Measurements from ENCODE around the gene AIMP1. TPM values are rescaled to one million over a fixed set of nuclear protein-coding genes. Genes with fewer than 3 reads are reported as not detected.
"Not testable (repeated sequence)": the region's sequence is repeated elsewhere in the genome, so short reads cannot be mapped to it uniquely, and the experiment has no call there.

AIMP1 gene
- total RNA-seq, 1 donor from 2014 or later, result 17.3 TPM

DNA sequence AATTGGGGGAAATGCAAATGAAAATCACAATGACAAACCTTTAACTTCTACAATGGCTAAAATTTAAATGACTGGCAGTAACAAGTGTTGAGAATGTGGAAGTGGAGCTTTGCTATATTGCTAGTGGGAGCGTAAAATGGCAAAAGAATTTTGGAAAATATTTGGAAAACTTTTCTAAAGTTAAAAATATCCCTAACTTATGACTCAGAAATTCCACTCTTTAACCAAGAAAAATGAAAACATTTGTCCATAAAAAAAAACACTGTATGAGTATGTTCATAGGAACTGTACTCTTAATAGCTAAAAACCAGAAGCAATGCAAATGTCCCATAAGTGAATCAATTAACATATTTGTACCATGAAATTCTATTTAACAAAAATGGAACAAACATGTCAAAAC is 4.0 kb upstream of the AIMP1 start:
- DNase-seq (ENCODE audit: extremely low read depth, low read depth, low spot score), result no peak

DNA sequence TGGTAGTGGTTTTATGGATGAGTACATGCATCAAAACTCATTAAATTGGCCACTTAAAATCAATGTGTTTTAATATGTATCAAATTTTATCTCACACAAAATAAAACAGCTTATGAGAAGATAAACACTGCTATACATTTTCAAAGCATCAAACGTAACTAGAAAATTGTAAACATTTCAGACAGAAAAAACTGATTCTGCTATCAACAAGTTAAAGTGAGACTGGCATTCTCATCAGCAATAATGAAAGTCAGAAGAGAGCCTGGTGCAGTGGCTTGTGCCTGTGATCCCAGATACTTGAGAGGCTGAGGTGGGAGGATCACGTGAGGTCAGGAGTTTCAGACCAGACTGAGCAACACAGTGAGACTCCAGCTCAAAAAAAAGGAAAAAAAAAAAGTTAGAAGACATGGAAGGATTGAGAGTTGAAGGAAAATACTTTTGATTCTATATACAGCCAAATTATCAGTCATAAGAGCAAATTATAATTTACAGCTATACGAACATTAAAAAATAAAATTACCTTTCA is 3.3 kb upstream of the AIMP1 start:
- no peak for DNase-seq (ENCODE audit: extremely low read depth, low read depth, low spot score)

DNA sequence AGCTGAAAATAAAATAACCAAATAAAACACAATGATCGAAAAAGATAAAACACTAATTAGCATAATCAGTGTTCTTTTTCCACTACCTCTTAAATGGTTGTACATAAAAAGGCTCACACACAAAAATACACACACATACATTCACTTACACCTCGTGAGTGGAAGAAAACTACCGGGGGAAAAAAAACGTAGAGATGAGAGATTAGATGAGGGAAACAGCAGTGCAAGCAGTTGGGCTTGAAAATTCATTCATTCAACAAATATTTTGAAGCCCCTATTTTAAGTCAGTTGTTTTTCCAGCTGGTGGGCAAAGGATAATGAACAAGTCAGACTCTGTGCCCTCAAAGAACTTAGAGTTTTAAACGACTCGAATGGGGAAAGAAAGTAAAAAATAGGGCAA is 1.4 kb upstream of the AIMP1 start:
- no peak for DNase-seq (ENCODE audit: extremely low read depth, low read depth, low spot score)

DNA sequence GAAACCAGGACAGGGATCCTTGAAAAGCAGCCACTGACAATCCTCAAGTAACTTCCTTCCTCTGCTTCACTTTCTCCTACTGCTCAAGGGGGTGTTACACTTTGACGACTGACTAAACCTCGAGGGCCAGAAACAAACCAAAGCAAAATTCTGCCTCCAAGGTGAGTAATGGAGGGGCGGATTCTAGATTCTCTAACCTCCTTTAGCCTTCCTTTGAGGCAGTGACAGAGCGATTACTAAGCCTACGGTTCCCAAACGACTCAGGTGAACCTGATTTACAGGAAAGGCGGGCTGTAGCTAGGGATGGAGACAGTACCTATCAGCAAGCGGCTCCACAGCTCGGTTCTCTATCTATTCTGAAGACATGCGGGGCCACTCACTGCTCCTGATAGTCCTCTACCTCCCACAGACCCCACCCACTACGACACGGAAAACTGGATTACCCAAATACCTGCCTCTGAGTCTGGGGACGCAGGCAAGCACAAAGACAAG is 828 bp upstream of the AIMP1 start:
- no peak for DNase-seq (ENCODE audit: extremely low read depth, low read depth, low spot score)

DNA sequence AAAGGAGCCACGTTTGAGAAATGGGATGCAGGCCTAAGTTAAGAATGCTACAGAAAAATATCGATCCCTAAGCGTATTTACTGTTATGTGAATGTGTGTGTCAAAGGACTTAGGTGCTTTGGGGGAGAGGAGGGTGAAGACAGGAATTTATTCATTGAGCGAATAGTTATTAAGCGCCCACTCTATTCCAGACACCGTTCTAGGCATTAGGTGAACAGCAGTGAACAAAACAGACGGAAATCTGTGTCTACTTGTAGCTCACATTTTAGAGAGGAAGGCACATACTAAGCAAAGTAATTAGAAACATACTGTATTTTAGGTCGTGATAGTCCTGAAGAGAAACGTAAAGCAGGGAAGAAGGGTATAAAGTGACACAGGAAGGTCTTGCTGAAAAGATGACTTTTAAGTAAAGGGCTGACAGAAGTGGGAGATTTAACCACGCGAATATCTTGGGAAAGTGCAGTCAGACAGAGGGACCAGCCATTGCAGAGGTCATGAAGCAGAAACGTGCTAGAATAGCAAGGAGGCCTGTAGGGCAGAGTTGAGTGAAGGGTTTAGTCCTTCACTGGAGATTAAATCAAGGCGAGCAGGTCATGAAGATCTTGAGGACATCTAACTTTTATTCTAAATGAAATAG is 541 bp downstream of the AIMP1 start:
- no peak for DNase-seq (ENCODE audit: extremely low read depth, low read depth, low spot score)

DNA sequence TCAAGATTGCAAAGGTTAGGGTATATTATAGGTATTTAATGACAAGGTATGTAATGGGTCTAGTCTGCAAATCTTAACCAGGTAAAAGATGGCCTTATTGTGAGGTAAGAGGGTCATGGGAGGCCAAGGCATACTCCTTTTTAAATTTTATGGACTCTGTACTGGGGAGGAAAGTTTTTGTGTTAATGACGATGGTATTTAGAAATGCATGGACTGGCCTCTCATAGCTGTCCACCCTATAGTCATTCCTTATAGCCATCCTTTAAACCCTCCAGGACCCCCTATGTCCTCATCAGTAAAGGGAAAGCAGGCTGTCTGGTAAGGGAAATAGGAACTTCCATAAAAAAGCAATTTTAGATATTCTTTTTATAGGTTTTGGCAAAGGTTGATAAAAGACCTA is 1.5 kb downstream of the AIMP1 start:
- no peak for DNase-seq (ENCODE audit: extremely low read depth, low read depth, low spot score)

DNA sequence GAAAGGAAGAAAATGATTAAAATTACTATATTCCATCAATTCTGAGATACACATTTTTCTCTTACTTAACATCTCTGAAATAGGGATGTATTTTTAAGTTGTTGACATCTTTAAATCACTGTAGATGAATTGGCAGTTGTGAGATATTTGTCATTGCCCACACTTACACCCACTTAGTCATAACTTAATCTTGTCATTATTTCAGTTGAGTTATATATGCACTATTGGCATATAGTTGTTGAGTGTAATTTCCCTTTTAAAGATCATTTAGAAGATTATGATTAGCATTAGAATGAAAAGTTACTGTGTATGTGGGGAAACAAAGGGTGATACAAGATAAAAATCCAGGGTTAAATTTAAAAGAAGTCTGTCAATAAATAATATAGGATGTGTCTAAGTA is 2.2 kb downstream of the AIMP1 start:
- DNase-seq (ENCODE audit: extremely low read depth, low read depth, low spot score), result no peak

DNA sequence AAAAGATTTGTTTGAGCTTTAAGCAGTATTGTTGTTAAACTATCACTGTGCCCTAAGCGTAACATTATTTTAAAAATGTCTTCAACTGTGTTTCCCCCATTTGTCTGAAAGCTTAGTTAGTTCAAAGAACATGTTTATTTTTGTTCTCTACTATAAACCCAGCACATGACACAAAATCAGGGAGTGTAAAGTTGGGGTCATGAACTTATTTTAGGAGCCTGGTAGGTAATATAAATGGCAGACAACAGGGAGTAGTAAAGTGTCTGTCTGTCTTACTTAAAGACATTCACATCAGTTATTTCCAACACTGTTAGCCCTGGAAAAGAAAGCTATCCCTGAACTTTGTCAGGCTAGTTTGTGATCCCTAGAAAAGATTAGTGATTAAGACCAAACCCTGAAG is 3.9 kb downstream of the AIMP1 start:
- DNase-seq (ENCODE audit: extremely low read depth, low read depth, low spot score), result no peak

DNA sequence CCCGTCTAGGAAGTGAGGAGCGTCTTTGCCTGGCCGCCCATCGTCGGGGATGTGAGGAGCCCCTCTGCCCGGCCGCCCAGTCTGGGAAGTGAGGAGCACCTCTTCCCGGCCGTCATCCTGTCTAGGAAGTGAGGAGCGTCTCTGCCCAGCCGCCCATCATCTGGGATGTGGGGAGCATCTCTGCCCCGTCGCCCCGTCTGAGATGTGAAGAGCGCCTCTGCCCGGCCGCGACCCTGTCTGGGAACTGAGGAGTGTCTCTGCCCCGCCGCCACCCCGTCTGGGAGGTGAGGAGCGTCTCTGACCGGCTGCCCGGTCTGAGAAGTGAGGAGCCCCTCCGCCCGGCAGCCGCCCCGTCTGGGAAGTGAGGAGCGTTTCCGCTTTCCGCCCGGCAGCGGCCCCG is 4.8 kb downstream of the AIMP1 start:
- DNase-seq (ENCODE audit: extremely low read depth, low read depth, low spot score), result not testable (repeated sequence)

DNA sequence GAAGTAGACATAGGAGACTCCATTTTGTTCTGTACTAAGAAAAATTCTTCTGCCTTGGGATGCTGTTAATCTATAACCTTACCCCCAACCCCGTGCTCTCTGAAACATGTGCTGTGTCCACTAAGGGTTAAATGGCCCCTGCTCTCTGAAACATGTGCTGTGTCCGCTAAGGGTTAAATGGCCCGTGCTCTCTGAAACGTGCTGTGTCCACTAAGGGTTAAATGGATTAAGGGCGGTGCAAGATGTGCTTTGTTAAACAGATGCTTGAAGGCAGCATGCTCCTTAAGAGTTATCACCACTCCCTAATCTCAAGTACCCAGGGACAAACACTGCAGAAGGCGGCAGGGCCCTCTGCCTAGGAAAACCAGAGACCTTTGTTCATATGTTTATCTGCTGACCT is 5.5 kb downstream of the AIMP1 start:
- DNase-seq (ENCODE audit: extremely low read depth, low read depth, low spot score), result not testable (repeated sequence)

DNA sequence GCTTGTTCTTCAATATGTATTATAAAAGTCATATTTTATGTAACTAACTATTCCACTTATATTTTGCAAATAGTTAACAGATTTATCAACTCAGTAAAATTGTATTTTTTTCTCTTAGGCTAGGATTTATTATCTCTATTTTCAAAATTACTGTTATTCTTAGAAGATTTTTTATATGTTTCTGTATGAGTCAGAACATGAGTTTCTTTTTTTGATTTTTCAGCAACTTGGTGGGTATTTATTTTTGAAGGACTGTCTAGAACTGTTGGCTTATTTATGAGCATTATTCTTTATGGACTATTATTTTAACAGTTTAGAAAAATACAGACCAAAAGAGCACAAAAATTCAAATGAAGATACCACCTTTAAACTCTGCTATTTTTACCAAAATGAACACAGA is 6.8 kb downstream of the AIMP1 start:
- DNase-seq (ENCODE audit: extremely low read depth, low read depth, low spot score), result no peak

DNA sequence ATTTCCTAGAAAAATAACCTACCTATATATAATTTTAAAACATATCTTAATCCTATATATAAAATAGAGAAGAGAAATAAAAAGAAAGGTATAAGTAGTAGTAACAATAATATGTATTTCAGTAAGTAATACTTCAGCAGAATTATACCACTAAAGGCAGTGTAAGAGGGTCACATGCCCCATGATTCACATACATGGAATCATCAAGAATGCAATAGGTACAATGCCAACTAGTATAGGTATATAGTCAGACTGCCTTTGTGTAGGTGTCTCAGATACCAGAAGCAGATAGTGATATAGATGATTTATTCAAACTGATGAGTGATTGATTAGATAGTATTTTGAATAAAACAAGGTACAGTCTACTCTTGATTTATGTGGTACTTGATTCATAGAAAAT is 9.4 kb downstream of the AIMP1 start:
- DNase-seq (ENCODE audit: extremely low read depth, low read depth, low spot score), result no peak

DNA sequence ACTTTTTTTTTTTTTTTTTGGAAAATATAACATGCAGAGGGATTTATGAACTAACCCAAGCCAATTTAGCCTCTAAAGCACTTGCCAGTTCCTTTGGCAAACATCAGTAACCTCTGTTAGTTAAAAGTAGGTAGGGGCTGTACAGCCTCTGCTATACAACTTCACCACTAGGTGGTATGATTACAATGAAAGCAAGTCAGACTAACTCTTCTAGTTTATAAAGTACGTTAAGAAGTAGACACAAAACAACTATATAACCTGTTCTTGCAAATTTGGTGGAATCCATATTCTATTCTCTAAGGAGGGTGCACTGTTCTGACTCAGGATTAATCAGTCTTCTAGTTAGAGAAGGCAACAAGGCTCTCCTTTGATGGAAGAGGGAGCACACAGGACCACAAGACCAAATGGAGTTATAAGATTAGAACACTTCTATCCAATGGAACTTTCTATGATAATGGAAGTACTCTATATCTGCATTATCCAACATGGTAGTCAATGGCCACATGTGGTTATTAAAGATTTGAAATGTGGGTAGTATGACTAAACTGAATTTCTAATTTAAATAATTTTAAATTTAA is 12.8 kb downstream of the AIMP1 start:
- no peak for DNase-seq (ENCODE audit: extremely low read depth, low read depth, low spot score)

DNA sequence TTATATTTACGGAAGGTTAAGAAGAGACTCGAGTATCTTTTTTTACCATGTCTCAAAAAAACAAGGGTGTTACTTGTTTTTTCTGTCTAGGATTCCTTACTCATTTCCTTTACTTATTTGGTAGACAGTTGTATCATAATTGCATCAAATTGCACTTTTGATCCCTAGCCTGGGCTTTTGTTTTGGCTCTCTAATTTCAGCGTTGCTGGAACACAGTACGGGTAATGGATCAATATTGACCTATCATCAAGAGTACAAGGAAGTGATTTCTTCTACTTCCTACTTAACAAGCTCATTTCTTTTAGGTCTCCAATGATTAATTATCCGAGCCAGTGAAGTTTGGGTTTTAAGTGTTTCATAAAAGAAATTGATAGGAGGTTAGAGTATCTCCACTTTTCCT is 16.8 kb downstream of the AIMP1 start:
- DNase-seq (ENCODE audit: extremely low read depth, low read depth, low spot score), result no peak

DNA sequence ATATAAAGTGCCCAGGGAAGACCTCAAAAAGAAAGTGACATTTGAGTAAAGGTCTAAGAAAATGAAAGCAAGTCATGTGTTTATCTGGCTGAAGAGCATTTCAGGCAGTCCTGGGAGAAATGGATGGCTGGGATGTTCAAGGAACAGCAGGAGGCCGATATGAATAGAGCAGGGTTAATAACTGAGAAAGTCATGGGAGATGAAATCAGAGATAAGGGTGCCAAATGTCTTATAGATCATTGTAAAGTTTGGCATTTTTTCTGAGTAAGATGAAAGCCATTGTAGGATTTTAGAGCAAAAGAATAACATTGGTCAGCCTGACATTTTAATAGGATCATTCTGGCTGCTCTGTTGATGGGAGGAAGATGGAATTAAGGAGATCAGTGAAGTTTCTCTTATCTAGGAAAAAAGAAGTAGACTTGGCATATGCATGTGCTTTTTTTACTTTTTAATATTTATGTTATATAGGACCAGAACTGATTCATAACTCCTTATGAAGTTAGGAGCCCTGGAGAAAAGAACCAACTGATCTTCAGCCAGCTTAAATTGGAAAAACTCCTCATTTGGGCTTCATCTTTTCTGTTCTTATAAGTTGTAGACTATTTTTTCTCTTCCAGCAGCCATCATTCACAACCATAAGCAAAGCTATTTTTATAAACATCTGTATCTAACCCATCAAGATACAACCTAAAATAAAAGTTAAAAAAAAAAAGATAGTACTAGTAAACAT is 18.6 kb downstream of the AIMP1 start:
- no peak for DNase-seq (ENCODE audit: extremely low read depth, low read depth, low spot score)

DNA sequence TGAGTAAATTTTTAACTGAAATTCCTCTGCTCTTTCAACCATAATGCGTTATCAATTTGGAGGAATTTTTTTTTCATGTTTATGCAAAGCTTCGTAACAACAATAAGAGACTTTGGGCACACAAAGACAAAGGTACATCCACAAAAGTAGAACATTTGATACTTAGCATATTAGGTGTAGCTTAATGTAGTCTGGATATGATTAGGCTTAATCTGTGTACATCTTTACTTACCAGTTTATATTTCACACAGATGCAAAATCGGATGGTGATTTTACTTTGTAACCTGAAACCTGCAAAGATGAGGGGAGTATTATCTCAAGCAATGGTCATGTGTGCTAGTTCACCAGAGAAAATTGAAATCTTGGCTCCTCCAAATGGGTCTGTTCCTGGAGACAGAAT is 20.3 kb downstream of the AIMP1 start:
- no peak for DNase-seq (ENCODE audit: extremely low read depth, low read depth, low spot score)

DNA sequence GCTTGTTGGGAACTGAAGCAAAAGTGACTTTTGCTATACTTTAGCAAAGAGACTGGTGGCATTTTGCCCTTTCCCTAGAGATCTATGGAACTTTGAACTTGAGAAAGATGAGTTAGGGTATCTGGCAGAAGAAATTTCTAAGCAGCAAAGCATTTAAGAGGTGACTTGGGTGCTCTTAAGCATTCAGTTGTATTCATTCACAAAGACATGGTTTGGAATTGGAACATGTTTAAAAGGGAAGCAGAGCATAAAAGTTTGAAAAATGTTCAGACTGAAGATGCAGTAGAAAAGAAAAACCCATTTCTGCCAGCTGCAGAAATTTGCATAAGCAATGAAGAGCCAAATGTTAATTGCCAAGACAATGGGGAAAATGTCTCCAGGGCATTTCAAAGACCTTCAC is 21.6 kb downstream of the AIMP1 start:
- DNase-seq (ENCODE audit: extremely low read depth, low read depth, low spot score), result no peak

DNA sequence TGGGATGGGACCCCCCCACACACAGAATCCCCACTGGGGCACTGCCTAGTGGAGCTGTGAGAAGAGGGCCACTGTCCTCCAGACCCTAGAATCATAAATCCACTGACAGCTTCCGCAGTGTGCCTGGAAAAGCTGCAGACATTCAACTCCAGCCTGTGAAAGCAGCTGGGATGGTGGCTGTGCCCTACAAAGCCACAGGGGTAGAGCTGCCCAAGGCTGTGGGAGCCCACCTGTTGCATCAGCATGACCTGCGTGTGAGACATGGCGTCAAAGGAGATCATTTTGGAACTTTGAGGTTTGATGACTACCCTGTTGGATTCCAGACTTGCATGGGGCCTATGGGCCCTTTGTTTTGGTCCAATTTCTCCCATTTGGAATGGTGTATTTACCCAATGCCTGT is 22.3 kb downstream of the AIMP1 start:
- DNase-seq (ENCODE audit: extremely low read depth, low read depth, low spot score), result no peak

DNA sequence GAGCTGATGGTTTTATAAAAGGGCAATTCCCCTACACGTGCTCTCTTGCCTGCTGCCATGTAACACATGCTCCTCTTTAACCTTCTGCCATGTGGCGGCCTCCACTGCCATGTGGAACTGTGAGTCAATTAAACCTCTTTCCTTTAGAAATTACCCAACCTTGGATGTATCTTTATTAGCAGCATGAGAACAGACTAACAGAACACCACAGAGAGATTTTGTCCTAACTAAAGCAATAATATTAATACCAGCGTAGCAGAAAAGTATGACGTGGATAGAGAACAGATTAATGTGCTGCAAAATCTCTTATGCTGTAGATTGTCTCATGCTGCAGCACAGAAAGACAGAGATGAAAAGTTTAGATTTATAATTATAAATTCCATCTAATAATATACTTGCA is 23.1 kb downstream of the AIMP1 start:
- DNase-seq (ENCODE audit: extremely low read depth, low read depth, low spot score), result no peak

DNA sequence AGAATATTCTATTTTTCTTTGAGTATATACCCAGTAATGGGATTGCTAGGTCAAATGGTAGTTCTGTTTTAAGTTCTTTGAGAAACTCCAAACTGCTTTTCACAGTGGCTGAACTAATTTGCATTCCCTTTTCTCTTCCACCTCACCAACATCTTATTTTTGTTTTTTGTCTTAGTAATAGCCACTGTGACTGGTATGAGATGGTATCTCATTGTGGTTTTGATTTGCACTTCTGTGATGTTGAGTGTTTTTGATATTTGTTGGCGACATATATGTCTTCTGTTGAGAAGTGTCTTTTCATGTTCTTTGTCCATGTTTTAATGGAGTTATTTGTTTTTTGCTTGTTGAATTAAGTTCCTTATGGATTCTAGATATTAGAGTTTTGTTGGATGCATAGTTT is 24.4 kb downstream of the AIMP1 start:
- no peak for DNase-seq (ENCODE audit: extremely low read depth, low read depth, low spot score)

DNA sequence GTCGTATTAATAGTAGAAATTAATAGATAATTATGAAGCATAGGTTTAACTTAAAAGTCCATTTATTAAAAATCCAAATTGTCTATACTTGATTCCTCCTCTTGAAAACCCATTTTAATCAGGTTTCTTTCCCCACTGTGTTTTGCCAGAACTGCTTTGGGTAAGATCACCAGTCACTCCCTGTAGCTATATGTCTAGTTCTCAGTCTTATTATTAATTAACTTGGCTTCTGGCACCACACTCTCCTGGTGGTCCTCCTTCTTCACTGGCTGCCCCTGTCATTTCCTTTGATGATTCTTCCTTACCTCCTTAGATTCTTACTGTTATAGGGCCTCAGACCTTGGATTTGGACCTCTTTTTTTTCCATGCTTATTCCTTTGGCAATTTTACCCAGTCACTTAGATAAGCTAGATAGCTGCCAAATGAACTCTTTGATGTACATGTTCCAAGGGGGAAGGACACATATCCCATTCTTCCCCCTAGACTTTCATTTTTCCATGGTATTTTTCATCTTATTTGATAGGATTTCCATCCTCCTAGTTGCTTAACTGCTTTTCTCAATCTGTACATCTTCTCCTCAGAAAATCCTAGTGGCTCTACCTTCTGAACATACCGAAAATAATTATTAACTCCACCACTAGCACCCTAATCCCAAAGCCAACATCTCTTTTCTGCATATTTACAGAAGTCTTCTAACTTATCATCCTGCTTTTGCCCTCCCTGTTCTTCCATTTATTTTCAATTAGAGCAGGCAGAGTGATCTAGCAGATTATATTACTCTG is 27.7 kb downstream of the AIMP1 start:
- DNase-seq (ENCODE audit: extremely low read depth, low read depth, low spot score), result no peak
